Measurements from ENCODE around the gene CDC34.

- TF ChIP-seq YY1 (IDR thresholded peaks at IDR 0.05), result no peak
- TF ChIP-seq, protein P1, sequence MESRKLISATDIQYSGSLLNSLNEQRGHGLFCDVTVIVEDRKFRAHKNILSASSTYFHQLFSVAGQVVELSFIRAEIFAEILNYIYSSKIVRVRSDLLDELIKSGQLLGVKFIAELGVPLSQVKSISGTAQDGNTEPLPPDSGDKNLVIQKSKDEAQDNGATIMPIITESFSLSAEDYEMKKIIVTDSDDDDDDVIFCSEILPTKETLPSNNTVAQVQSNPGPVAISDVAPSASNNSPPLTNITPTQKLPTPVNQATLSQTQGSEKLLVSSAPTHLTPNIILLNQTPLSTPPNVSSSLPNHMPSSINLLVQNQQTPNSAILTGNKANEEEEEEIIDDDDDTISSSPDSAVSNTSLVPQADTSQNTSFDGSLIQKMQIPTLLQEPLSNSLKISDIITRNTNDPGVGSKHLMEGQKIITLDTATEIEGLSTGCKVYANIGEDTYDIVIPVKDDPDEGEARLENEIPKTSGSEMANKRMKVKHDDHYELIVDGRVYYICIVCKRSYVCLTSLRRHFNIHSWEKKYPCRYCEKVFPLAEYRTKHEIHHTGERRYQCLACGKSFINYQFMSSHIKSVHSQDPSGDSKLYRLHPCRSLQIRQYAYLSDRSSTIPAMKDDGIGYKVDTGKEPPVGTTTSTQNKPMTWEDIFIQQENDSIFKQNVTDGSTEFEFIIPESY (IDR thresholded peaks at IDR 0.05), result no peak
- TF ChIP-seq, protein P2, sequence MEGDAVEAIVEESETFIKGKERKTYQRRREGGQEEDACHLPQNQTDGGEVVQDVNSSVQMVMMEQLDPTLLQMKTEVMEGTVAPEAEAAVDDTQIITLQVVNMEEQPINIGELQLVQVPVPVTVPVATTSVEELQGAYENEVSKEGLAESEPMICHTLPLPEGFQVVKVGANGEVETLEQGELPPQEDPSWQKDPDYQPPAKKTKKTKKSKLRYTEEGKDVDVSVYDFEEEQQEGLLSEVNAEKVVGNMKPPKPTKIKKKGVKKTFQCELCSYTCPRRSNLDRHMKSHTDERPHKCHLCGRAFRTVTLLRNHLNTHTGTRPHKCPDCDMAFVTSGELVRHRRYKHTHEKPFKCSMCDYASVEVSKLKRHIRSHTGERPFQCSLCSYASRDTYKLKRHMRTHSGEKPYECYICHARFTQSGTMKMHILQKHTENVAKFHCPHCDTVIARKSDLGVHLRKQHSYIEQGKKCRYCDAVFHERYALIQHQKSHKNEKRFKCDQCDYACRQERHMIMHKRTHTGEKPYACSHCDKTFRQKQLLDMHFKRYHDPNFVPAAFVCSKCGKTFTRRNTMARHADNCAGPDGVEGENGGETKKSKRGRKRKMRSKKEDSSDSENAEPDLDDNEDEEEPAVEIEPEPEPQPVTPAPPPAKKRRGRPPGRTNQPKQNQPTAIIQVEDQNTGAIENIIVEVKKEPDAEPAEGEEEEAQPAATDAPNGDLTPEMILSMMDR (IDR thresholded peaks at IDR 0.05; ENCODE audit: low read depth, low read length, missing input control), result peak; percentile 21
- TF ChIP-seq TAF1 (conservative IDR thresholded peaks at IDR 0.05), result no peak
- TF ChIP-seq, protein P3, sequence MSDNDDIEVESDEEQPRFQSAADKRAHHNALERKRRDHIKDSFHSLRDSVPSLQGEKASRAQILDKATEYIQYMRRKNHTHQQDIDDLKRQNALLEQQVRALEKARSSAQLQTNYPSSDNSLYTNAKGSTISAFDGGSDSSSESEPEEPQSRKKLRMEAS (IDR thresholded peaks at IDR 0.05), result no peak
- TF ChIP-seq NR2F2 (IDR thresholded peaks at IDR 0.05), result no peak
- no peak for TF ChIP-seq EGR1 (IDR thresholded peaks at IDR 0.05; ENCODE audit: low read depth in 2 of 2)
- TF ChIP-seq GABPA (IDR thresholded peaks at IDR 0.05 in 1 of 2, conservative IDR thresholded peaks at IDR 0.05 in 1 of 2), result no peak
- TF ChIP-seq RXRA (IDR thresholded peaks at IDR 0.05), result no peak
- TF ChIP-seq REST (IDR thresholded peaks at IDR 0.05), result peak; percentile 16
Measured at GRCh38 chr19:588093-588740, 56.7 kb downstream of the CDC34 start.

All from liver (tissue), 3 donors.